ENCODE measurements around the gene PITPNM2. TPM values are rescaled to one million over a fixed set of nuclear protein-coding genes. Genes with fewer than 3 reads are reported as not detected.

The PITPNM2 gene
- polyA plus RNA-seq, 1 of the 3 experiments (the other 2 are of a cell fraction): 3.7 TPM

- POLR2A ChIA-PET: no interaction called here
- Histone ChIP-seq H3F3A (replicated peaks; ENCODE audit: insufficient read depth) (no peaks in the 10 kb centered on the region), H3K9ac (no peak overlapping the region), H3K27me3 (ENCODE audit: insufficient read depth) (no peaks in the 10 kb centered on the region), H4K20me1 (ENCODE audit: insufficient read depth) (peaks cover 4% of the 10 kb centered on the region; the same call in 1 of the 2 replicates), H3K4me1 (ENCODE audit: control insufficient read depth in 1 of 2, insufficient read depth in 2 of 2, low read depth in 1 of 2, low read length in 1 of 2) (peaks cover 4 to 17% of the 10 kb centered on the region in 2 experiments; a peak in 3 of 4 replicates), H3K9me2 (no peaks in the 10 kb centered on the region), H3K4me3 (ENCODE audit: low read depth in 2 of 2, low read length in 1 of 2) (no peak overlapping the region), H2AFZ (ENCODE audit: low read depth) (no peak overlapping the region), H3K27ac (ENCODE audit: low read depth in 2 of 2, low read length in 1 of 2) (no peak overlapping the region), H3K4me2 (no peak overlapping the region), H3K36me3 (replicated peaks in 1 of 2; ENCODE audit: control insufficient read depth in 1 of 2, insufficient read depth in 2 of 2, low read length in 1 of 2) (no peaks in the 10 kb centered on the region), H3K9me3 (no peaks in the 10 kb centered on the region), H3K79me2 (ENCODE audit: insufficient read depth) (peaks cover 12% of the 10 kb centered on the region; the same call in 1 of the 2 replicates)
- TF ChIP-seq, protein P1, sequence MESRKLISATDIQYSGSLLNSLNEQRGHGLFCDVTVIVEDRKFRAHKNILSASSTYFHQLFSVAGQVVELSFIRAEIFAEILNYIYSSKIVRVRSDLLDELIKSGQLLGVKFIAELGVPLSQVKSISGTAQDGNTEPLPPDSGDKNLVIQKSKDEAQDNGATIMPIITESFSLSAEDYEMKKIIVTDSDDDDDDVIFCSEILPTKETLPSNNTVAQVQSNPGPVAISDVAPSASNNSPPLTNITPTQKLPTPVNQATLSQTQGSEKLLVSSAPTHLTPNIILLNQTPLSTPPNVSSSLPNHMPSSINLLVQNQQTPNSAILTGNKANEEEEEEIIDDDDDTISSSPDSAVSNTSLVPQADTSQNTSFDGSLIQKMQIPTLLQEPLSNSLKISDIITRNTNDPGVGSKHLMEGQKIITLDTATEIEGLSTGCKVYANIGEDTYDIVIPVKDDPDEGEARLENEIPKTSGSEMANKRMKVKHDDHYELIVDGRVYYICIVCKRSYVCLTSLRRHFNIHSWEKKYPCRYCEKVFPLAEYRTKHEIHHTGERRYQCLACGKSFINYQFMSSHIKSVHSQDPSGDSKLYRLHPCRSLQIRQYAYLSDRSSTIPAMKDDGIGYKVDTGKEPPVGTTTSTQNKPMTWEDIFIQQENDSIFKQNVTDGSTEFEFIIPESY (IDR thresholded peaks at IDR 0.05; ENCODE audit: borderline replicate concordance, low read depth): no peak
- TF ChIP-seq TCF12 (IDR thresholded peaks at IDR 0.05) (no peak), TEAD4 (IDR thresholded peaks at IDR 0.05; ENCODE audit: borderline replicate concordance, insufficient read depth) (no peak), CHD2 (IDR thresholded peaks at IDR 0.05; ENCODE audit: low read length, partially characterized antibody) (no peak), FOSL2 (IDR thresholded peaks at IDR 0.05; ENCODE audit: borderline replicate concordance, low read depth) (no peak), RFX5 (IDR thresholded peaks at IDR 0.05; ENCODE audit: low read length) (no peak), GABPA (IDR thresholded peaks at IDR 0.05; ENCODE audit: low read depth) (no peak), USF2 (IDR thresholded peaks at IDR 0.05; ENCODE audit: borderline replicate concordance, low read depth, low read length) (no peak), POLR2AphosphoS5 (IDR thresholded peaks at IDR 0.05; ENCODE audit: low read depth, low read length) (no peak), FOXJ3 (CRISPR knock-in tag; IDR thresholded peaks at IDR 0.05) (no peak), MEF2A (IDR thresholded peaks at IDR 0.05; ENCODE audit: borderline replicate concordance, low read depth) (no peak), ELF1 (IDR thresholded peaks at IDR 0.05) (no peak), RAD21 (IDR thresholded peaks at IDR 0.05; ENCODE audit: low read length) (no peak), USF1 (IDR thresholded peaks at IDR 0.05; ENCODE audit: borderline replicate concordance, low read depth) (no peak), YY1 (IDR thresholded peaks at IDR 0.05; ENCODE audit: low read depth) (no peak), NRF1 (IDR thresholded peaks at IDR 0.05; ENCODE audit: low read depth, low read length) (no peak), EP300 (IDR thresholded peaks at IDR 0.05; ENCODE audit: borderline replicate concordance in 1 of 2, low read depth in 1 of 2, low read length in 1 of 2) (no peak), GATA2 (CRISPR knock-in tag; IDR thresholded peaks at IDR 0.05) (no peak), REST (IDR thresholded peaks at IDR 0.05; ENCODE audit: low read depth, low read length) (no peak), JUND (IDR thresholded peaks at IDR 0.05) (no peak)
- DNase-seq: no peak
- CTCF ChIA-PET: interaction anchor here (1.3 to 1.9 kb wide), 2 partner anchors 67 to 75 kb away, joined by 3 to 4 read pairs; no protein-coding TSS in a partner anchor
- WGBS (ENCODE audit: low lambda C conversion rate): 93% methylated on average over 8 of the region's 8 CpGs
These were observed 32.4 kb downstream of the PITPNM2 start for GRCh38 chr12:123118497-123118896.

Measured in SK-N-SH (cell line).